Measurements from ENCODE around the gene PHACTR1. TPM values are rescaled to one million over a fixed set of nuclear protein-coding genes. Genes with fewer than 3 reads are reported as not detected.

PHACTR1 gene
- total RNA-seq, 6 experiments from 2014 or later, result 0.20 to 3.5 (median 0.93) TPM

- TF ChIP-seq POLR2A (IDR thresholded peaks at IDR 0.05), result no peak
- no peak for TF ChIP-seq CTCF (IDR thresholded peaks at IDR 0.05)
- peaks cover 0 to 36% (median 5%) of the 10 kb centered on the region in 4 donors for H3K36me3 ChIP-seq
- H3K27me3 ChIP-seq, result no peaks in the 10 kb centered on the region
- ATAC-seq (no peak), DNase-seq (no peak)
- H3K4me3 ChIP-seq, result no peak overlapping the region
- no peaks in the 10 kb centered on the region for H3K4me1 ChIP-seq
- H3K9me3 ChIP-seq, result no peaks in the 10 kb centered on the region
- no peak overlapping the region for H3K27ac ChIP-seq
- 38% methylated on average over 1 of the region's 1 CpG for WGBS (ENCODE audit: insufficient coverage, low coverage, low lambda C conversion rate, missing lambda C conversion rate)
- intact Hi-C loops (cut with DNase I), result no loop called here
These were observed 594.6 kb downstream of the PHACTR1 start for GRCh38 chr6:13311155-13311554.

DNA sequence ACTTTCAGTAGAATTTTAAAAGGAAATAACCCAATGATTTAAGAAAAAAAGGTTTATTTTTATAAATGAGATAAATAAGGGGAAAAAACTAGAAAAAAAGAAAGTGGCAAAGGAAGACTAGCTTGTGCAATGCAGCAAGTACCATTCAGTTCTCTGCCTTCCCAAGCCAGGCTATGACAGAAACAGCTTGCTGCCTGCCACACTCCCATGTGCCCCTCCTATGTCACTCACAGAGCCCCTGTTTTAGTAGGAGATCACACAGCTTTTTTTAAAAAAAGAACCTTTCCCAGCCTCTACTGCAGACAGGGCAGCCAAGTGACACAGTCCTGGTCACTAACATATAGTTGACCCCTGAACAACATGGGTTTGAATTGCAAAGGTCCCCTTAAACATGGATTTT lies 598.2 kb downstream of the PHACTR1 start:
- peaks cover 0 to 46% (median 13%) of the 10 kb centered on the region in 4 donors for H3K36me3 ChIP-seq

GRCh38 chr6:13315896-13316295 lies 599.3 kb downstream of the PHACTR1 start:
- Histone ChIP-seq H3K27ac (no peak overlapping the region), H3K9me3 (no peaks in the 10 kb centered on the region), H3K27me3 (no peaks in the 10 kb centered on the region), H3K4me1 (no peaks in the 10 kb centered on the region), H3K36me3 (peaks cover 0 to 57% (median 18%) of the 10 kb centered on the region in 4 donors), H3K4me3 (no peak overlapping the region)
- DNase-seq (no peak), ATAC-seq (peak in 1 of 4 donors; percentile 60)
- WGBS (ENCODE audit: insufficient coverage, low coverage, low lambda C conversion rate, missing lambda C conversion rate), result 83% methylated on average over 3 of the region's 5 CpGs
- TF ChIP-seq POLR2A (IDR thresholded peaks at IDR 0.05) (no peak), CTCF (IDR thresholded peaks at IDR 0.05) (no peak)
- intact Hi-C loops (cut with DNase I), result no loop called here

More for the DNA sequence above, 598.2 kb downstream of the PHACTR1 start:
- no peak for ATAC-seq
- intact Hi-C loops (cut with DNase I), result no loop called here
- H3K4me3 ChIP-seq, result no peak overlapping the region
- H3K27ac ChIP-seq, result no peak overlapping the region
- H3K4me1 ChIP-seq, result no peaks in the 10 kb centered on the region
- H3K27me3 ChIP-seq, result no peaks in the 10 kb centered on the region
- DNase-seq, result no peak
- TF ChIP-seq CTCF (IDR thresholded peaks at IDR 0.05) (no peak), POLR2A (IDR thresholded peaks at IDR 0.05) (no peak)
- H3K9me3 ChIP-seq, result no peaks in the 10 kb centered on the region

GRCh38 chr6:13318821-13319220 lies 602.3 kb downstream of the PHACTR1 start:
- Histone ChIP-seq H3K4me1 (no peaks in the 10 kb centered on the region), H3K27me3 (no peaks in the 10 kb centered on the region), H3K4me3 (no peak overlapping the region), H3K9me3 (no peaks in the 10 kb centered on the region), H3K36me3 (peaks cover 0 to 63% (median 22%) of the 10 kb centered on the region in 4 donors), H3K27ac (no peak overlapping the region)
- ATAC-seq (no peak), DNase-seq (no peak)
- WGBS (ENCODE audit: insufficient coverage, low coverage, low lambda C conversion rate, missing lambda C conversion rate), result 74% methylated on average over 2 of the region's 2 CpGs
- intact Hi-C loops (cut with DNase I), result no loop called here
- no peak for TF ChIP-seq POLR2A (IDR thresholded peaks at IDR 0.05)
- no peak for TF ChIP-seq CTCF (IDR thresholded peaks at IDR 0.05)
